Neural cell (in vitro differentiated cells): ENCODE data around the gene RAET1L. TPM values are rescaled to one million over a fixed set of nuclear protein-coding genes. Genes with fewer than 3 reads are reported as not detected.

ENCODE experiments used
- H2AFZ ChIP-seq: fragments of 200-600, 300-800 bp; sonication (generic), shearing (Covaris generic); 2 replicates; pipeline ENCODE4 v1.6.0; 2014; ENCODE audit warnings: low read depth, mild to moderate bottlenecking, antibody characterized with exemption, low read length, moderate library complexity
- H3F3A ChIP-seq: fragments of 200-600 bp; shearing (Covaris generic); 2 replicates; pipeline ENCODE4 v1.6.1; 2016; ENCODE audit warnings: mild to moderate bottlenecking, moderate library complexity, mixed read lengths, antibody characterized with exemption, low read length; ENCODE audit not compliant: insufficient read depth, poor library complexity, severe bottlenecking
- H3K27ac ChIP-seq: fragments of 200-600, 300-800 bp; sonication (generic), shearing (Covaris generic); 2 replicates; pipeline ENCODE4 v1.5.1; 2014; ENCODE audit warnings: mild to moderate bottlenecking, low read length, moderate library complexity
- H3K27me3 ChIP-seq: fragments of 300-800, 200-600 bp; sonication (generic), shearing (Covaris generic); 2 replicates; pipeline ENCODE4 v1.6.0; 2014; ENCODE audit warnings: mild to moderate bottlenecking, low read depth, low read length, moderate library complexity; ENCODE audit not compliant: insufficient read depth
- H3K36me3 ChIP-seq: fragments of 300-800, 200-600 bp; sonication (generic), shearing (Covaris generic); 2 replicates; pipeline ENCODE4 v1.5.1; 2014; ENCODE audit warnings: mild to moderate bottlenecking, antibody characterized with exemption, low read length, moderate library complexity; ENCODE audit not compliant: insufficient read depth
- H3K4me2 ChIP-seq: fragments of 300-800, 200-600 bp; sonication (generic), shearing (Covaris generic); 2 replicates; pipeline ENCODE4 v1.6.0; 2014; ENCODE audit warnings: mild to moderate bottlenecking, low read length
- H3K4me3 ChIP-seq: fragments of 300-800, 200-600 bp; sonication (generic), shearing (Covaris generic); 2 replicates; pipeline ENCODE4 v1.5.1; 2014; ENCODE audit warnings: mild to moderate bottlenecking, low read length, moderate library complexity
- H3K79me2 ChIP-seq: fragments of 200-600 bp; shearing (Covaris generic); replicated peaks from 2 replicates; pipeline ENCODE4 v1.6.0; 2014; ENCODE audit warnings: mild to moderate bottlenecking, low read length, moderate library complexity; ENCODE audit not compliant: insufficient read depth
- H3K9ac ChIP-seq: fragments of 300-800, 200-600 bp; sonication (generic), shearing (Covaris generic); 2 replicates; pipeline ENCODE4 v1.6.1; 2016; ENCODE audit warnings: mild to moderate bottlenecking, low read length, mixed read lengths
- H3K9me2 ChIP-seq: fragments of 200-600 bp; shearing (Covaris generic); 2 replicates; pipeline ENCODE4 v1.6.1; 2016; ENCODE audit warnings: mild to moderate bottlenecking, low read length, mixed read lengths; ENCODE audit not compliant: insufficient read depth
- H3K9me3 ChIP-seq: fragments of 200-600, 300-800 bp; sonication (generic), shearing (Covaris generic); 2 replicates; pipeline ENCODE4 v1.6.1; 2016; ENCODE audit warnings: mild to moderate bottlenecking, mixed run types, low read length, moderate library complexity, mixed read lengths
- H4K20me1 ChIP-seq: fragments of 200-600 bp; shearing (Covaris generic); 2 replicates; pipeline ENCODE4 v1.6.1; 2016; ENCODE audit warnings: mild to moderate bottlenecking, mixed run types; ENCODE audit not compliant: insufficient read depth
- CTCF ChIP-seq: fragments of 450-650 bp; IDR thresholded peaks from 2 replicates; pipeline ENCODE4 v1.5.1; 2014; ENCODE audit warnings: antibody characterized with exemption, mild to moderate bottlenecking, moderate library complexity; ENCODE audit not compliant: poor library complexity, severe bottlenecking
- EP300 ChIP-seq: fragments of 450-650 bp; conservative IDR thresholded peaks from 2 replicates; pipeline ENCODE4 v1.6.1; 2014; ENCODE audit warnings: antibody characterized with exemption, mild to moderate bottlenecking, moderate library complexity; ENCODE audit not compliant: poor library complexity, severe bottlenecking
- EZH2 ChIP-seq: fragments of 200-600, 300-800 bp; shearing (Covaris generic), sonication (generic); IDR thresholded peaks from 2 replicates; pipeline ENCODE4 v1.6.1; 2014; ENCODE audit warnings: antibody characterized with exemption, low read length, borderline replicate concordance, mild to moderate bottlenecking; ENCODE audit not compliant: insufficient read depth, poor library complexity, severe bottlenecking
- MXI1 ChIP-seq: fragments of 450-650 bp; conservative IDR thresholded peaks from 2 replicates; pipeline ENCODE4 v1.6.1; 2014; ENCODE audit warnings: antibody characterized with exemption, mild to moderate bottlenecking; ENCODE audit not compliant: poor library complexity, severe bottlenecking
- POLR2AphosphoS5 ChIP-seq: IDR thresholded peaks from 2 replicates; pipeline ENCODE4 v1.6.1; 2012
- RAD21 ChIP-seq: fragments of 450-650 bp; conservative IDR thresholded peaks from 2 replicates; pipeline ENCODE4 v1.6.1; 2014; ENCODE audit warnings: antibody characterized with exemption, mild to moderate bottlenecking, moderate library complexity
- REST ChIP-seq: IDR thresholded peaks from 2 replicates; pipeline ENCODE4 v1.6.1; 2012; ENCODE audit warnings: borderline replicate concordance
- SMC3 ChIP-seq: fragments of 450-650 bp; conservative IDR thresholded peaks from 2 replicates; pipeline ENCODE4 v1.6.1; 2014; ENCODE audit warnings: antibody characterized with exemption, mild to moderate bottlenecking, moderate library complexity; ENCODE audit not compliant: poor library complexity
- TAF1 ChIP-seq: IDR thresholded peaks from 2 replicates; pipeline ENCODE4 v1.6.1; 2012; ENCODE audit warnings: low read depth
- polyA plus RNA-seq: library from polyadenylated mRNA; depleted of rRNA; stranded (reverse); fragments of >200 nt; gene quantifications from 2 replicates; pipeline ENCODE4 v1.2.3, GENCODE V29; 2014

Gene RAET1L
- polyA plus RNA-seq, 1 donor from 2014 or later: not detected

- no peak overlapping the region for H3K27ac ChIP-seq
- H3F3A ChIP-seq: no peaks in the 10 kb centered on the region
- no peaks in the 10 kb centered on the region for H3K9me2 ChIP-seq
- no peak overlapping the region for H3K4me2 ChIP-seq
- TF ChIP-seq RAD21 (no peak), MXI1 (no peak), CTCF (no peak), REST (no peak), POLR2AphosphoS5 (no peak), EP300 (no peak), TAF1 (no peak), SMC3 (no peak), EZH2 (no peak)
- no peaks in the 10 kb centered on the region for H3K79me2 ChIP-seq
- H2AFZ ChIP-seq: no peak overlapping the region
- H3K9ac ChIP-seq: no peak overlapping the region
- H4K20me1 ChIP-seq: no peaks in the 10 kb centered on the region
- H3K9me3 ChIP-seq: no peaks in the 10 kb centered on the region
- H3K4me3 ChIP-seq: no peak overlapping the region
- H3K36me3 ChIP-seq: no peaks in the 10 kb centered on the region
- peaks cover 20% of the 10 kb centered on the region for H3K27me3 ChIP-seq
Observed at GRCh38 chr6:150002710-150003109, 22.6 kb downstream of the RAET1L start.

- H2AFZ ChIP-seq: no peak overlapping the region
- H3K27me3 ChIP-seq: peaks cover 20% of the 10 kb centered on the region
- no peaks in the 10 kb centered on the region for H3K9me3 ChIP-seq
- no peak for TF ChIP-seq EZH2
- no peak for TF ChIP-seq TAF1
- TF ChIP-seq EP300: no peak
- TF ChIP-seq RAD21: no peak
- no peak for TF ChIP-seq POLR2AphosphoS5
- H3K9ac ChIP-seq: no peak overlapping the region
- no peaks in the 10 kb centered on the region for H4K20me1 ChIP-seq
- no peaks in the 10 kb centered on the region for H3K36me3 ChIP-seq
- H3K4me3 ChIP-seq: no peak overlapping the region
- no peaks in the 10 kb centered on the region for H3F3A ChIP-seq
- H3K4me2 ChIP-seq: no peak overlapping the region
- H3K79me2 ChIP-seq: no peaks in the 10 kb centered on the region
- H3K9me2 ChIP-seq: no peaks in the 10 kb centered on the region
- no peak overlapping the region for H3K27ac ChIP-seq
Observed at GRCh38 chr6:150001295-150002008, 23.9 kb downstream of the RAET1L start.

GRCh38 chr6:149999636-150000035, 25.7 kb downstream of the RAET1L start:
- H3K4me3 ChIP-seq: no peak overlapping the region
- H3K27ac ChIP-seq: no peak overlapping the region
- H3K79me2 ChIP-seq: no peaks in the 10 kb centered on the region
- no peak overlapping the region for H2AFZ ChIP-seq
- H4K20me1 ChIP-seq: no peaks in the 10 kb centered on the region
- no peak for TF ChIP-seq POLR2AphosphoS5
- TF ChIP-seq RAD21: no peak
- no peak for TF ChIP-seq EZH2
- no peak for TF ChIP-seq TAF1
- TF ChIP-seq REST: no peak
- TF ChIP-seq SMC3: no peak
- TF ChIP-seq CTCF: no peak
- TF ChIP-seq MXI1: no peak
- no peak for TF ChIP-seq EP300
- peaks cover 8% of the 10 kb centered on the region for H3K27me3 ChIP-seq
- no peaks in the 10 kb centered on the region for H3K9me2 ChIP-seq
- no peak overlapping the region for H3K9ac ChIP-seq
- no peaks in the 10 kb centered on the region for H3K9me3 ChIP-seq
- H3F3A ChIP-seq: no peaks in the 10 kb centered on the region
- no peaks in the 10 kb centered on the region for H3K36me3 ChIP-seq
- no peak overlapping the region for H3K4me2 ChIP-seq
